HG02571 (cell line): ENCODE results near the gene SPIN1.

ENCODE experiments used
- ATAC-seq: cut with Tn5 transposase; IDR thresholded peaks from one replicate; pipeline ENCODE4 v1.9.1; 2021; ENCODE audit warnings: mild to moderate bottlenecking, moderate library complexity; ENCODE audit not compliant: unreplicated experiment

Gene SPIN1

GRCh38 chr9:88387552-88388202 is 567 bp upstream of the SPIN1 start:
- ATAC-seq: peak; percentile 5

GRCh38 chr9:88388886-88389605 is 802 bp downstream of the SPIN1 start:
- ATAC-seq: peak; percentile 18

- no peak for ATAC-seq
Observed at GRCh38 chr9:88390371-88390990, 2.2 kb downstream of the SPIN1 start.

GRCh38 chr9:88391236-88391635 is 3.0 kb downstream of the SPIN1 start:
- no peak for ATAC-seq

GRCh38 chr9:88391921-88392320 is 3.7 kb downstream of the SPIN1 start:
- ATAC-seq: no peak

- no peak for ATAC-seq
Observed at GRCh38 chr9:88392549-88392948, 4.3 kb downstream of the SPIN1 start.

- ATAC-seq: no peak
Observed at GRCh38 chr9:88396836-88397577, 8.8 kb downstream of the SPIN1 start.

- no peak for ATAC-seq
Observed at GRCh38 chr9:88398016-88398415, 9.8 kb downstream of the SPIN1 start.

GRCh38 chr9:88399966-88400365 is 11.7 kb downstream of the SPIN1 start:
- ATAC-seq: no peak

GRCh38 chr9:88403340-88403739 is 15.1 kb downstream of the SPIN1 start:
- no peak for ATAC-seq

- ATAC-seq: no peak
Observed at GRCh38 chr9:88406051-88406450, 17.8 kb downstream of the SPIN1 start.

GRCh38 chr9:88411471-88411870 is 23.2 kb downstream of the SPIN1 start:
- no peak for ATAC-seq

GRCh38 chr9:88414298-88414697 is 26.1 kb downstream of the SPIN1 start:
- no peak for ATAC-seq

GRCh38 chr9:88418025-88418424 is 29.8 kb downstream of the SPIN1 start:
- ATAC-seq: no peak

GRCh38 chr9:88418715-88419540 is 30.7 kb downstream of the SPIN1 start:
- ATAC-seq: no peak

- ATAC-seq: no peak
Observed at GRCh38 chr9:88420227-88420626, 32.0 kb downstream of the SPIN1 start.

- no peak for ATAC-seq
Observed at GRCh38 chr9:88421348-88421747, 33.1 kb downstream of the SPIN1 start.

- ATAC-seq: no peak
Observed at GRCh38 chr9:88425538-88425950, 37.3 kb downstream of the SPIN1 start.

GRCh38 chr9:88426651-88427050 is 38.4 kb downstream of the SPIN1 start:
- ATAC-seq: no peak

- ATAC-seq: no peak
Observed at GRCh38 chr9:88429595-88430430, 41.6 kb downstream of the SPIN1 start.
